ENCODE results near the gene TIFAB.

The TIFAB gene

DNA sequence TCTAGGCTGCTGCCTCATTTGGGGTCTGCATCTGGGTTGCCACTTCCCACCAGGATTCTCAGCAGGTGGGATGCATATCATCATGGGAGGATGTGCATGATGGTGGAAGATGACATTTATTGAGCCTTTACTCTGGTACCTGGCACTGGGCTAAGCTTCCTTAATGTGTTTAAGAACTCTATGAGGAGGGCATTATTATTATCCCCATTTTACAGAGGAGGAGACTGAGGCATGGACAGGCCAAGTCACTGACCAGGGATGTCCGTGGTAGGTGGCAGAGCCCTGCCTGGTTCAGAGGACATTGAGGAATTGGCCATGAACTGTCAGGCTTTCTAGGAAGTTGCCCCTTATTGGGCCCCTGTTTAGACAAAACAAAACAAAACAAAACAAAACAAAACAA, 31.1 kb upstream of the TIFAB start:
- H3K4me2 ChIP-seq (ENCODE audit: insufficient read depth, low read length) = no peak overlapping the region
- DNase-seq (no peak), ATAC-seq (ENCODE audit: insufficient read depth, low read depth) (no peak)
- no peak overlapping the region for H2AFZ ChIP-seq (ENCODE audit: low read depth, low read length)
- H3K27ac ChIP-seq (ENCODE audit: low read length) = no peak overlapping the region
- H3K4me1 ChIP-seq (ENCODE audit: insufficient read depth, low read length) = no peaks in the 10 kb centered on the region
- no peak overlapping the region for H3K9ac ChIP-seq (ENCODE audit: low read depth, low read length)
- H4K20me1 ChIP-seq (ENCODE audit: insufficient read depth, low read length) = no peaks in the 10 kb centered on the region
- H3K9me3 ChIP-seq (ENCODE audit: insufficient read depth, low read length, severe bottlenecking) = no peaks in the 10 kb centered on the region
- H3K36me3 ChIP-seq (ENCODE audit: insufficient read depth, low read length) = no peaks in the 10 kb centered on the region
- no peak for TF ChIP-seq EZH2 (IDR thresholded peaks at IDR 0.05; ENCODE audit: borderline replicate concordance, low read depth, low read length, severe bottlenecking)
- no peak for TF ChIP-seq CTCF (IDR thresholded peaks at IDR 0.05; ENCODE audit: borderline replicate concordance, extremely low read depth, low read length, poor library complexity, severe bottlenecking)
- no peak overlapping the region for H3K4me3 ChIP-seq (ENCODE audit: low read depth in 1 of 2, low read length in 2 of 2)
- peaks cover 12% of the 10 kb centered on the region for H3K27me3 ChIP-seq (ENCODE audit: insufficient read depth, low read length, poor library complexity)
- H3K79me2 ChIP-seq (ENCODE audit: insufficient read depth, low read length) = no peaks in the 10 kb centered on the region

DNA sequence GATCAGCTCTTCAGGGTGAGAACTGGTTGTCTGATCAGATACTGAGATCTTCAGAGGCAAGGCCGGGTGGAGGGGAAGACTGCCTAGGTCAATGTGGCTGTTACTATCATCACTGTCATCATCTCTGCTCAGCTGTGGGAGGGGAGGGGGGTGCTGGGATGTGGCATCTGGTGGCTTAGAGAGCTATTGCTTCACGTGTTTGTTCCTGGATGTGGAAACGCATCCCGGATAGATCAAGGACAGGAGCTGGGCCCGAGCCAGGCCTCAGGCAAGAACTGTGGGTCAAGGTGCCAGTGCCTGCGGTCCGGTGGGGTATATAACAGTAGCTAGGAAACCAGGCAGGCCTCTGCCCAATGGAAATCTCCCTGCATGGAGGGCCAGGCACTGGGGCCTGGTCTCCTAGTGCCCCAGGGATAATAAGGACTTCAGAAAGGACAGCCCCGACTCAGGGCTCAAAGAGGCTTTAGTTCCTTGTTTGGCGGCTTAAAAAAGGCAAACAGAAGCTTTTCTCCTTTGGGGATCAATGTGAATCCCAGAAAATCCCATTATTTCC, 30.3 kb upstream of the TIFAB start:
- no peaks in the 10 kb centered on the region for H3K79me2 ChIP-seq (ENCODE audit: insufficient read depth, low read length)
- H3K4me2 ChIP-seq (ENCODE audit: insufficient read depth, low read length) = no peak overlapping the region
- TF ChIP-seq CTCF (IDR thresholded peaks at IDR 0.05; ENCODE audit: borderline replicate concordance, extremely low read depth, low read length, poor library complexity, severe bottlenecking) (no peak), EZH2 (IDR thresholded peaks at IDR 0.05; ENCODE audit: borderline replicate concordance, low read depth, low read length, severe bottlenecking) (no peak)
- no peak overlapping the region for H3K9ac ChIP-seq (ENCODE audit: low read depth, low read length)
- H3K36me3 ChIP-seq (ENCODE audit: insufficient read depth, low read length) = no peaks in the 10 kb centered on the region
- H3K27me3 ChIP-seq (ENCODE audit: insufficient read depth, low read length, poor library complexity) = peaks cover 14% of the 10 kb centered on the region
- no peaks in the 10 kb centered on the region for H3K9me3 ChIP-seq (ENCODE audit: insufficient read depth, low read length, severe bottlenecking)
- no peak for DNase-seq
- no peak overlapping the region for H3K4me3 ChIP-seq (ENCODE audit: low read depth in 1 of 2, low read length in 2 of 2)
- no peaks in the 10 kb centered on the region for H4K20me1 ChIP-seq (ENCODE audit: insufficient read depth, low read length)
- H3K27ac ChIP-seq (ENCODE audit: low read length) = no peak overlapping the region
- no peaks in the 10 kb centered on the region for H3K4me1 ChIP-seq (ENCODE audit: insufficient read depth, low read length)
- no peak for ATAC-seq (ENCODE audit: insufficient read depth, low read depth)
- no peak overlapping the region for H2AFZ ChIP-seq (ENCODE audit: low read depth, low read length)

GRCh38 chr5:135481909-135482311, 29.8 kb upstream of the TIFAB start:
- no peak overlapping the region for H3K4me2 ChIP-seq (ENCODE audit: insufficient read depth, low read length)
- no peak overlapping the region for H3K27ac ChIP-seq (ENCODE audit: low read length)
- H3K27me3 ChIP-seq (ENCODE audit: insufficient read depth, low read length, poor library complexity) = peaks cover 14% of the 10 kb centered on the region
- ATAC-seq (ENCODE audit: insufficient read depth, low read depth) = no peak
- no peak for DNase-seq
- no peaks in the 10 kb centered on the region for H3K9me3 ChIP-seq (ENCODE audit: insufficient read depth, low read length, severe bottlenecking)
- H3K4me3 ChIP-seq (ENCODE audit: low read depth in 1 of 2, low read length in 2 of 2) = no peak overlapping the region
- no peaks in the 10 kb centered on the region for H4K20me1 ChIP-seq (ENCODE audit: insufficient read depth, low read length)
- H3K4me1 ChIP-seq (ENCODE audit: insufficient read depth, low read length) = no peaks in the 10 kb centered on the region
- H3K79me2 ChIP-seq (ENCODE audit: insufficient read depth, low read length) = no peaks in the 10 kb centered on the region
- TF ChIP-seq EZH2 (IDR thresholded peaks at IDR 0.05; ENCODE audit: borderline replicate concordance, low read depth, low read length, severe bottlenecking) (no peak), CTCF (IDR thresholded peaks at IDR 0.05; ENCODE audit: borderline replicate concordance, extremely low read depth, low read length, poor library complexity, severe bottlenecking) (no peak)
- H3K36me3 ChIP-seq (ENCODE audit: insufficient read depth, low read length) = no peaks in the 10 kb centered on the region
- no peak overlapping the region for H2AFZ ChIP-seq (ENCODE audit: low read depth, low read length)
- H3K9ac ChIP-seq (ENCODE audit: low read depth, low read length) = no peak overlapping the region

- ATAC-seq (ENCODE audit: insufficient read depth, low read depth) (no peak), DNase-seq (no peak)
- H3K9me3 ChIP-seq (ENCODE audit: insufficient read depth, low read length, severe bottlenecking) = no peaks in the 10 kb centered on the region
- H3K4me1 ChIP-seq (ENCODE audit: insufficient read depth, low read length) = no peaks in the 10 kb centered on the region
- no peaks in the 10 kb centered on the region for H3K36me3 ChIP-seq (ENCODE audit: insufficient read depth, low read length)
- H3K27ac ChIP-seq (ENCODE audit: low read length) = no peak overlapping the region
- H4K20me1 ChIP-seq (ENCODE audit: insufficient read depth, low read length) = no peaks in the 10 kb centered on the region
- no peak overlapping the region for H2AFZ ChIP-seq (ENCODE audit: low read depth, low read length)
- H3K9ac ChIP-seq (ENCODE audit: low read depth, low read length) = no peak overlapping the region
- H3K79me2 ChIP-seq (ENCODE audit: insufficient read depth, low read length) = no peaks in the 10 kb centered on the region
- H3K4me3 ChIP-seq (ENCODE audit: low read depth in 1 of 2, low read length in 2 of 2) = no peak overlapping the region
- no peak overlapping the region for H3K4me2 ChIP-seq (ENCODE audit: insufficient read depth, low read length)
- H3K27me3 ChIP-seq (ENCODE audit: insufficient read depth, low read length, poor library complexity) = peaks cover 16% of the 10 kb centered on the region
- no peak for TF ChIP-seq EZH2 (IDR thresholded peaks at IDR 0.05; ENCODE audit: borderline replicate concordance, low read depth, low read length, severe bottlenecking)
- no peak for TF ChIP-seq CTCF (IDR thresholded peaks at IDR 0.05; ENCODE audit: borderline replicate concordance, extremely low read depth, low read length, poor library complexity, severe bottlenecking)
These were observed 29.2 kb upstream of the TIFAB start for GRCh38 chr5:135481387-135481786.

Measured in DND-41 (cell line).